ENCODE measurements around the gene COPS3. TPM values are rescaled to one million over a fixed set of nuclear protein-coding genes. Genes with fewer than 3 reads are reported as not detected.

The COPS3 gene
- polyA plus RNA-seq, 1 donor from 2014 or later = 213 TPM

GRCh38 chr17:17201907-17202306 lies 79.1 kb downstream of the COPS3 start:
- no peaks in the 10 kb centered on the region for H3K9me2 ChIP-seq (ENCODE audit: insufficient read depth, low read length)
- no peaks in the 10 kb centered on the region for H3K27me3 ChIP-seq (ENCODE audit: insufficient read depth, low read depth, low read length)
- TF ChIP-seq RAD21 (conservative IDR thresholded peaks at IDR 0.05) (no peak), EZH2 (IDR thresholded peaks at IDR 0.05; ENCODE audit: borderline replicate concordance, insufficient read depth, low read length, poor library complexity, severe bottlenecking) (no peak), TAF1 (IDR thresholded peaks at IDR 0.05; ENCODE audit: low read depth) (no peak), MXI1 (conservative IDR thresholded peaks at IDR 0.05; ENCODE audit: poor library complexity, severe bottlenecking) (no peak), REST (IDR thresholded peaks at IDR 0.05; ENCODE audit: borderline replicate concordance) (no peak), EP300 (conservative IDR thresholded peaks at IDR 0.05; ENCODE audit: poor library complexity, severe bottlenecking) (no peak)
- no peak overlapping the region for H3K4me3 ChIP-seq (ENCODE audit: low read length)
- no peaks in the 10 kb centered on the region for H3K9me3 ChIP-seq (ENCODE audit: low read length)
- no peaks in the 10 kb centered on the region for H3F3A ChIP-seq (ENCODE audit: insufficient read depth, low read length, poor library complexity, severe bottlenecking)
- no peaks in the 10 kb centered on the region for H4K20me1 ChIP-seq (ENCODE audit: insufficient read depth)
- no peak overlapping the region for H2AFZ ChIP-seq (ENCODE audit: low read depth, low read length)
- H3K27ac ChIP-seq (ENCODE audit: low read length) = no peak overlapping the region
- no peaks in the 10 kb centered on the region for H3K36me3 ChIP-seq (ENCODE audit: insufficient read depth, low read length)
- H3K4me2 ChIP-seq (ENCODE audit: low read length) = no peak overlapping the region
- H3K79me2 ChIP-seq (replicated peaks; ENCODE audit: insufficient read depth, low read length) = no peaks in the 10 kb centered on the region
- no peak overlapping the region for H3K9ac ChIP-seq (ENCODE audit: low read length)

DNA sequence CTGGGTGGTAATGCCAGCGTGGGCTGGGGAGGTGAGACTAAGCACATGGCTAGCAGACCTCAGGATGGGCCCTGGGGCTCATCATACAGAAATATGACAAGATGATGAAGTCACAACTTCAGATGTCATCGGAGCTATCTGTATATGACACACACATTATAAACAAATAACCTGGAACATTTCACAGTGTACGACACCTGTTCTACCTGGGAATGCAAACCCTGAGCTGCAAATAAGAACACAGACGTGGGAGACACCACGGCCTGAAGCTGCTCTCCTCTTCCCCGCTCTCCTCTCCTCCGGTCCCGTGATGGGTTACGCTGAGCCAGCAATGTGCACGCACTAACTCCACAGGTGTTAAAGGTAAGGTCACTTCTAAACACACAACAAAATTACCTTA lies 79.8 kb downstream of the COPS3 start:
- Histone ChIP-seq H3K9me3 (ENCODE audit: low read length) (no peaks in the 10 kb centered on the region), H2AFZ (ENCODE audit: low read depth, low read length) (no peak overlapping the region), H3K9ac (ENCODE audit: low read length) (no peak overlapping the region), H3F3A (ENCODE audit: insufficient read depth, low read length, poor library complexity, severe bottlenecking) (no peaks in the 10 kb centered on the region), H4K20me1 (ENCODE audit: insufficient read depth) (no peaks in the 10 kb centered on the region), H3K27ac (ENCODE audit: low read length) (no peak overlapping the region), H3K4me3 (ENCODE audit: low read length) (no peak overlapping the region), H3K27me3 (ENCODE audit: insufficient read depth, low read depth, low read length) (no peaks in the 10 kb centered on the region), H3K79me2 (replicated peaks; ENCODE audit: insufficient read depth, low read length) (no peaks in the 10 kb centered on the region), H3K4me2 (ENCODE audit: low read length) (no peak overlapping the region), H3K36me3 (ENCODE audit: insufficient read depth, low read length) (no peaks in the 10 kb centered on the region), H3K9me2 (ENCODE audit: insufficient read depth, low read length) (no peaks in the 10 kb centered on the region)
- no peak for TF ChIP-seq SMC3 (conservative IDR thresholded peaks at IDR 0.05; ENCODE audit: poor library complexity)
- TF ChIP-seq EZH2 (IDR thresholded peaks at IDR 0.05; ENCODE audit: borderline replicate concordance, insufficient read depth, low read length, poor library complexity, severe bottlenecking) = no peak
- TF ChIP-seq MXI1 (conservative IDR thresholded peaks at IDR 0.05; ENCODE audit: poor library complexity, severe bottlenecking) = no peak
- TF ChIP-seq POLR2AphosphoS5 (IDR thresholded peaks at IDR 0.05) = no peak
- TF ChIP-seq REST (IDR thresholded peaks at IDR 0.05; ENCODE audit: borderline replicate concordance) = no peak
- no peak for TF ChIP-seq CTCF (IDR thresholded peaks at IDR 0.05; ENCODE audit: poor library complexity, severe bottlenecking)
